HG03097 (cell line): ENCODE data around the gene LPP.

Source experiments
- ATAC-seq: cut with Tn5 transposase; IDR thresholded peaks from one replicate; pipeline ENCODE4 v1.9.1; 2021; ENCODE audit not compliant: unreplicated experiment, low FRiP score

The LPP gene

DNA sequence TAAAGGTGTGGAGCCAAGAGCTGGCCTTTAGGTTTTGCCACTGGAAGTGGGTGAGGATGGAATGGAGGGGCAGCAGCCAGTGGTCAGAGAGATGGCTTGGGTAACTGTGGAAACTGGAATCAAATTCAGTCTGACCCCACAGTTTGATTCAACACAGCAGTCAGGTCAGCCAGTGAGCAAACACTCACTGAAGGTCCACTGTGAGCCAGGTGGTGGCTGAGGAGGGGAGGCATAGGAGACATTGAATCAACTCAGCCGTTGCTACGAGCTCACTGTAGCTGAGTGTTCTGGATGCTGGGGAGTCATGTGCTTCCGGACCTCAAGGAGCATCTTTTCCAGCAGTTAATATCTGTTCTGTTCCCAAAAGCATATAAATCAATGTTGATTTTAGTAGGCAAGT lies 37.5 kb downstream of the LPP start:
- ATAC-seq: no peak

DNA sequence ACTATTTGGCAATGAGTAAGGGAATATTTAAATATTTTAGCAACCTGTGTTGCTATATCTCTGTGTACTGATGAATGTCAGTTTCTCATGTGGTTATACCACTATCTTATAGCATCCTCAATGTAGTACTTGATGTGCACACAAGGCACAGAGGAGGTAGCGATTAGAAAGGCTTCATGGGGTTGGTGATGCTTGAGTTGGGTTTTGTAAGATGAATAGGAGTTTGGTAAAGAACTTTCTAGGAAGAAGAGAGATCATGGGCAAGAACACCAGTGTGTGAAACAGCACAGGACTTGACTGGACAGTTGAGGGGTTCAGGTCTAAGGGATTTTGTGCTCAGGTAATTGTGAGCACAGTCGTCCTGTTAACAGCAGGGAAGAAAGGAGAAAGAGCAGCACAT lies 38.1 kb downstream of the LPP start:
- no peak for ATAC-seq

DNA sequence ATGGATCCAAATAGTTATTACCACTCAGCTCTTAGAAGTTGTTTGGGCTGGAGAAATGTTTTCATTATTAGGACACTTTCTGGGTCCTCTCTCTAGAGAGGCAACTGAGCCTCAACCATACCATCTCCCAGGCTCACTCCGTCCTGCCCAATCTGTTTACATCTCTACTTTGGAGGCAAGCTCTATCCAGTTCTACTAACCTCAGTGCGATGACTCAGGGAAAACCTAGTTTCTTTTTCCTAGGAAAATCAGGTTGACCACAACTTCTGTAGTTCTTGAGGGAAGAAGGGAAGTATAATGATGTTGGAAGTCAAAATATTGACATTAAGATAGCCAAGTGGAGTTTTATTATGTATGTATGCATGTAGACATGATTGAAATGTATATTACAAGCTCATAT lies 40.4 kb downstream of the LPP start:
- no peak for ATAC-seq

DNA sequence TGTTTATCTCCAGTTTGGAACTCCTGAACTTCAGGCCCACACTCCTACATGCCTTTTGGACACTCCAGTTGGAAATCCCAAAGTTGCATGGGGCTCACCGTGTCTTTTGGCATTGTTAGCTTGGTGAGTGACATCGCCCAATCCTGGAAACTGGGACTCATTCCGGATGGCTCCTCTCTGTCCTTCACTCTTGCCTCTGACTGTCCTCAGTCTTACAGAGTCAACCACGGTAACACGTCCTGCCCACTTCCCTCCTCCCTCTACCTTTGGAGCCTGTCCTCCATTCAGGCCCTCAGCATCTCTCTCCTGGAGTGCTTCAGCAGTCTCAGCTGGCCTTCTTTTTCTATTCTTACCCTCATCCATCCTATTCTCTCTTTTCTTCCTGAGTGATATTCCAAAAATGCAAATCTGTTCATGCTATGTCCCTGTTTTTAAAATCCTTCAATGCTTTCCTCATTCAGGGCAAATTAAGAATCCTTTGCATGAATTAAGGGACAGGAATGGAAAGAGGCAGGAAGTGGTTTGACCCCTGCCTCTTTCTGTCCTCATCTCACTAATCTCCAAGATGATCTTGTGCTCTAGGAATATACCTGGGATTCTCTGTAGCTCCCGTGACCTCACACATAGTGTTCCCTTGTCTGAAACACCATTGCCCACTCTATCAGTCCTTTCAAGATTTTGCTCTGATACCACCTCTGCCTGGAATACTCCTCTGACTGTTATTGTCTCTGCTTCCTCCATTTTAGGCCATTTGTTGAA lies 42.5 kb downstream of the LPP start:
- no peak for ATAC-seq

DNA sequence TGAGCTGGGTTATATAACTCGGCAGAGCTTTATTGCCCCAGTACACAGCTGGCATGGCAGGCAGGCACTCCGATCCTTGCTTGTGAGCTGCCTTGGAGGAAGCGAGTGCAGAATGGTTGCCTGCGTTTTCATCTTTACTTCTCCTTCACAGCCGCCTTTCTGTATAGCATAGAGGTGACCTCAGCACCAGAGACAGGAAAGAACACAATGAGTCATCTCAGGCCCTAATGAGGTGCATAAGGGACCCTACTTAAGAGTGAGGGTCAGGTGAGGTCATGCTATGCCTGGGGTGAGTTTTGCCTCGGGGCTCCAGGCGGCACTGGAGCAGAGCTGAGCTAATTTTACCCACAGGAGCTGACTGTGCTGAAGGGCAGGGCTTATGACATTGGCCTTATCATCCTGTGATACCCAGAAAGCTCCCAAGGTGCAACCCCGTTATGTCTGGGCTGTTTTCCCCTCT lies 43.5 kb downstream of the LPP start:
- no peak for ATAC-seq

DNA sequence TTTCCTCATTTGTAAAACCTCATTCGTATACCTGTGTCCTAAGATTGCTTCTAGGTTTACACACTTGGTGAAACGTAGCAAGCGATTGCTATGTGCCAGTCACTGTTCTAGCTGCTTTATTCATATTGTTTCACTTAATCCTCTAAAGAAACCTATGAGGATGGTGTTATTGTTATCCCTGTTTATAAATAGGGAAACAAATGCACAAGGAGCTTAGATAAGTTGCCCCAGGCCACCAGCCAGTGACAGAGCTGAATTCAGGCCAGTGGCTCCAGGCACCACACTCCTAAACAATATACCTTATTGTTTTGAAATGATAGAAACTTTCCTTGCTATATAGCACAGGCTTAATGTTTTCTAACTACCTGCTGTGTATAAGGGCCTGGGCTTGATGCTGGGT lies 44.0 kb downstream of the LPP start:
- ATAC-seq: no peak

DNA sequence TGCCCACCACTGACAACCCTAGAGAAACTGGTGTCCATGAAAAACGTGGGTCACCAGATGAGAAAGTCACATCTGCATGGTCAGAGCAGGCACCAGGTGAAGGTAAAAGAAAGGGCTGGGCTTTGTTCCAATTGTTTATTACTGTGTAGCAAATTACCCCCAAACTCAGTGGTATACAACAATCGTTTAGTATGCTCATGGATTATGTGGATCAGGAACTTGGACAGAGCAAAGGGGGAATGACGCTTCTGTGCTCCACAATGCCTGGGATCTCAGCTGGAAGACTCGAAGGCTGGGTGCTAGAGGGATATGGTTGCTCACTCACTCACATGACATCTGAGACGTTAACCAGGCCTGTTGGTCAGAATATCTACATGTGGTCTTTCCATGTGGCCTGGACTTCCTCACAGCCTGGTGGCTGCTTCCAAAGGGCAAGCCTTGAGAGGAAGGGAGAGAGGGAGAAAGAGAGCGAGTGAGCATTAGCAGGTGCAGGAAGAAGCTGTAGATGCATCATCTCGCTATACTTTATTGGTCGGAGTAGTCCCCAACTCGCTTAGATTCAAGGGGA lies 44.9 kb downstream of the LPP start:
- ATAC-seq: no peak

DNA sequence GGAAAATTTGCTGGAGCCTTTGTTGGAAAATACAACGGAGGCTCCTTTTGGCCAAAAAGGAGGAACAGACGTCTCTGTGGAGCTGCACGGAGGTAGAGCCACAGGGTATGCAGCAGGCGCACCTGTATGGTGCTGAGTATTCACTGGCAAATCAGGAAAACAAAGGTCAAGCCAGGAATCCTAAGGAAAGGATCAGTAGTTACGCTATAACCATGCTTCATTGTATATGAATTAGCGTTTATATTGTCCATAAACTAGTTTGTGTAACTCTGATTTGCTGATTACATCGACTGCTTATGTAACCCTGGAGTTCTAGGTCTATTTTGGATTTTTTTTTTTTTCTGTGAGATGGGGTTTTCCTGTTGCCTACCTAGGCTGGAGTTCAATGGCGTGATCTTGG lies 45.4 kb downstream of the LPP start:
- no peak for ATAC-seq

DNA sequence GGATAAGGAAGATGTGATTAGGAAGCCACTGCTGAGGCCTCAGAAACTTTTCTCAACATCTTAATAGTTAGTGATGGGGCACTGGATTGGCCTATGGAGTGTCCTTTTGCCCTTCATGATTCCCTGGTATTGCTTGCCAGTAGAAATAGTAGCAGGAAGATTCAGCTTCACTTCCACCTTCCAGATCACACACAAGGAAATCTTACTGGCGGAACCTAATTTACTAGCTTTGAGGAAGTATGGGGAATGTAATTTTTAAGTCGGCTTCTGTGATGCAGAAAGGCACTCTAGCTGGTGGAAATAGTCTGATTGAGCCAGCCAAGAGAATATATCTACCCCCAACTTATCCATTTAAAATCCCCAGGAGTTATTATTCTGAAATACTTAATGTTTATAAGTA lies 46.5 kb downstream of the LPP start:
- no peak for ATAC-seq

DNA sequence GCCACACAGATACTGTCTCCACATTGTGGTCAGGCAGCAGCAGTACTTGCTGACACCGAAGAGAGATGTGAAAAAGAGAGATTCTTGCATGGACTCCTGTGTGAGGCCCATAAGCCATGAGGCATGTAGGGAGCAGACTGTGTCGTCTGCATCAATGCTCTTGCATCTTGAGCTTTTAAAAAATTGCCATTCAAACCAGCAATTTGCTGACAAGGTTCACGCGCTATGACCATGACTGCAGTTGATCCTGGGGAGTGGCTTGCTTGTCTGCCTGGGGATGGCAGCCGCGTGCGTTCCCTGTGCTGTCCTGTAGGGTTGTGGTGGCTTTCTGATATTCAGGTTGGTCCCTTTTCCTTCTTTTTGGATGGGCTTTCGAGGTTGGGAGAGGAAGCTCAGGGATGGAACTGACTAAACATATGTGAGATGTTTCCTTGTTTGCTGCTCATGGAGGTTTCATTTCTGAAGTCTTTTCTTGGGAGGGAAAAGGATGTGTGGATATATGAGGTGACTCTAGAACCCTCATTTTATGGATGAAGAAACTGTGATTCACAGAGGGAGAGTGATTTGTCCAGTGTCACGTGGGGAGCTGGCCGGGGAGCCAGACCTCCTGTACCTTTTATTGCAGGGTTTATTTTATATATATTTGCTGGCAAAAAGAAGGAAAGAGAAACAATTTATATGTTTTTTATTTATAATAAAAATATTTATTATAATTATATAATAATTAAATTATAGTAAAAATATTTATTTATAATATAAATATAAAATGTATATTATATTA lies 48.6 kb downstream of the LPP start:
- no peak for ATAC-seq

DNA sequence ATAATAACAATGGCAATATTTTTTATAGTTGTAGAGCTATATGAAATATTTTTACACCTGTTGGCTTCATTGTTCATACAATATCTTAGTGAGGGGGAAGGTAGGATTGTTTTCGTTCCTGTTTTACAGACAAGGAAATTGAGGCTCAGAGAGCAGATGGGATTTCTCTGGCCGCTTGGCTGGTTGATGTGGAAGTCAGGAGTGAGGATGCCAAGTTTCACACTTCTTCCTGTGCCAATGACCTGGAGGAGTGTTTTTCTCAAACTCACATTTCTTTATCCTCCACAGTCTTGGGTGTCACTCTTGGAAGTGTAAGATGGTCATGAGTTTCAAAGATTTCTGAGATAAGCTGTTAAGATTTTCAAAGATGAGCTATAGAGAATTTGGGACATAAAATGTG lies 50.6 kb downstream of the LPP start:
- ATAC-seq: no peak

DNA sequence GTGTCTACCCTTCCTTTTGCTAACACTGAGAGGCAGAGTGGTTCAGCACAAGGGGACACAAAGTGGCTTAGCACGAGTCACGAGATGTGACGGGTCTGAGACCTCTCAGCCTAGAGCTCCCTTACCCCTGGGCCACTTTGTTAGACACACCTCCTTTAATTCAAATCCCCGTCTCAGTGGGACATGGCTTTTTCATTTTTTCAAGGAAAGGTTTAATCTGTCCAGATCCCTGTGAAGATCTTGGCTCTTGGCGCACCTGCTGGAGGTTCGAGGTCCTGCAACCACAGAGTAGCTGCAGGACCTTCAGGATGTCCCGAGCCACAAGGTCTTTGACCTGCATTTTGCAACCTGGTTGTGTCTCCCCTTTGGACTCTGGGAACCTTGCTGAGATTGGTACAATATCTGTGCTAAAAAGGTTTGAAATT lies 52.0 kb downstream of the LPP start:
- no peak for ATAC-seq

DNA sequence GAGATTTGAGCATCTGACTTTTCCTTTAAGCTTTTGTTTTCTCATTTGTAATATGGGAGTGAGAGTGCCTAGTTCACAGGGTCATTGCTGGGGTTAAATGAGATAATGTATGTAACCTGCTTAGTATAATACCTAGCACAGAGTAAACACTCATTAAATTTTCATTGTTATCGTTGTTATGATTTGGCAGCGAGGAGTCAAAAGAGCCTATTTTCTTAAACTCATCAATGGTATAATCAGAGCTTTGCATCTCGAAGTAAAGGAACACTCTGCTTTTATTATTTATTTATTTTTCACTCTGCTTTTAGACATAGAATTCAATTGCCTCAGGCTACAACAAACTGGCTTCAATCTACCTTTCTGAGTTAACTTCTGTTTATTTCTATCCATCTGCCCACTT lies 52.8 kb downstream of the LPP start:
- no peak for ATAC-seq

DNA sequence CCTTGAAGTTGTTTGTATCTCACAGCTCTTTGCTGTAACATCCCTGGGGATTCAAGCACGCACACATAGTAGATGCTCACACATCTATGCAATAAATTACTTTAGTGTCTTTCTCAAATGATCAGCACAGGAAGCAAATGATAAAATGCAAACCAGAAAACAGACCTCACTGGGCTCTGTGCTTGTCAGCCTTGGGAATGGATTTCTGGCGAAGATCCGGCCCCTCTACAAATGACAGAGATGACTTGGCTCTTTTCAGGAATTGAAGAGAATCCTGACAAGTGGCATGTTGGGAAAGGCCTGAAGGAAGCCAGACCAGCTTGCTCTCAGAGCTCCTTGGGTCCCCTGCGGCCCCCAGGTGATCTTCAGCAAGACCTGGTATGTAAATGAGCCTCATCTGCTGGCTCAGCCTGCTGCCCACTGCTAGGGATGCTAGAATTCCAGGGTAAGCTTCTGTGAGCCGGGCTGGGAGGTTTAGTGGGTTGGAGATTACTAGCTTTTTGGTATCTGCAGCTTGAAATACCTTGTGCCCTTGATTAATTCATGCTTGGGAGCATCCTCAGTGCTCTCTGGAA lies 54.1 kb downstream of the LPP start:
- ATAC-seq: no peak

DNA sequence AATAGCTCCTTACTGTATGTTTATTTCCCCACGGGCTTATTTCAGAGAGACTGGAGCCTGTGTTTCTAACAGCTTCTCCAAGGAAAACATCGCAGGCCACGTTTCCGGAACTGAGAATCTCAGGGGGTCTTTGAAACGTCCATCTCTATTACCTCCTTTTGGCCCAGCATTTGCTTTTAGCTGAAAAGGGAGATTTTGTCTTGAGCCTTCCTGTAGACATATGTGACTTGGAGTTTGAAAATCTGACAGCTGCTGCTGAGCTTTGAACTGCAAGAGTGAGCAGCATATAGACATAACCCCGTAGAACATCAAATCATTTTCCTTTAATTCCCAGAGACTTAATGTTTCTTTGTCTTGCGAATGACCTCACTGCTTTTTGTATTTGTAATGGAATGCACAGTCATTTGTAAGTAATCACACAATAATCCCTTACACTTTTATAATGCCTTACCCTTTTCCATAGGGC lies 54.6 kb downstream of the LPP start:
- no peak for ATAC-seq

DNA sequence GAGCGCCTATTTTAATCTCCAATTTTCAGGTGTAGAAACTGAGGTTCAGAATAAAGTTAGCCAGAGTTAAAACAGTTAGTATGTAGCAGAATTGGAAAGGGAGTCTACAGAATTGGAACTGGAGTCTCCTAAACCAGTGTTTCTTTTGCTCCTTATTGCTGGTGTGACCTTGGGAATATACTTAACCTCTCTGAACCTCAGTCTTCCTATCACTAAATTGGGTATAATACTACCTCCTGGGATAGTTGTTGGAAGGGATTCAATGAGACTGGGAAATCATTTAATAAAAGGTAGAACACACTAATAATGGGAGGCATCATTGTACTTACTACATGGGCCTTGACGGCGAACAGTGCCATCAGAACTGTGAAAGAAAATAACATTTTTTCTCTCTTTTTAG lies 55.1 kb downstream of the LPP start:
- ATAC-seq: no peak

DNA sequence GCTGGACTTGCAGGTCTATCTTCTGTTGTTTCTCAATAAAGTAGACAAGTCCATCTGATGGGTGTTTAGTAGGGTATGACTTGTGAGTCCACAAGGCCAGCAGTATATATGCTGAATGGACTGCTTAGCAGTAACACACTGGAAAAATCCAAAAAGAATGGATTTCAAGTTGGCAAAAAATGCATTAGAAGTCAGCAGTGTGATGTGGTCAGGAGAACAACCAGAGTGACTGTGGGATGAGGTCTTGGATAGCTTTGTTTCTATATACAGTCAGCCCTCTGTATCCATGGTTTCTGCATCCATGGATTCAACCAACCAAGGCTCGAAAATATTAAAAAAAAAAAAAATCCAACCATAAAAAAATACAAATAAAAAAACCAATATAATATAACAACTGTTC lies 55.8 kb downstream of the LPP start:
- ATAC-seq: no peak

DNA sequence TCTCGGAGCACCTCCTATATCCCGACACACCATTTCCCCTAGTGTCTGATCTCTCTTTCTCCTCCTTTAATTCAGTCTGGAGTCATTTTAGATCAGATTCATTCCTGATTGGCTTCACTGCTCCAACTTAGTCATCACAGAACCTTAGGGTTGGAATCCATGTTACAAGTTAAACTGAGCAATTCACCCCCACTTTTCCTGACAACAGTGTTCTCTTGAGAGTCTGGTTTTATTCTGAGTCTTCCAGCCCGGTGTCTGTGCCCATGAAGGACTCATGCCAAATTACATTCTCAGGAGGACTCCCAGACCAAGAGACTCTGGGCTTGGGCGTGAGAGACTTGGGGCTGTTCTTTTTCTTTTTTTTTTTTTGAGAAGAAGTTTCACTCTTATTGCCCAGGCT lies 57.5 kb downstream of the LPP start:
- ATAC-seq: no peak

DNA sequence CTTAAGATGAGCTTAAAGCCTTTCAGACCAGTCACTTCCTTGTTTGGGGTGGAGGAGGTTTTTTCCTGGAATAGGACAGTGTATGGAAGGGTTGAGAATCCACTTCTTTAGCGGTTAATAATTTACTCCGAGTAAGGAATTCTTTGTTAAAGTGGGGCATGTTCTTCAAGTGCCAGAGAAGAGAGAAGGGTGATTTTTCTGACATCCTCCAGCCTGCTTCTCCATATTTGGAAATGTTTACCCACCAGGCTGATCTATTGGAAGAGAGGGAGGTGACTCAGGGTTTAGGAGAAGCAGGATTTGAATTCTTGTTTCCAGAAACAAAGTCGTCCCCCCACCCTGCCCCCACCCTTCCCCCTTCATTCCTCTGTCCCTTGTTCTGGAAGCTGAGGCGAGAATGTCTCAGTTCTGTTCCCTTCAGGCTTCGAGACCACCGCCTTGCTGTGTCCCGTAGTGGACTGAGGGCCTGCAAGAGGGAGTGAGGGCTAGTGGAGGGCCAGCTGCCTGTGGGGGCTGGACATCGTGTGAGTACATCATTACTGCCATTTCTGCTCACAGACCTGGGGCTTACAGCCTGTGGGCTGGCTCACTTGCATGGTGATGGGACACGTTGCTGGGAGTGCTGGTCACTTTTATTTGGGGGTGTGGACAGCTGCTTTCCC lies 58.5 kb downstream of the LPP start:
- ATAC-seq: no peak

DNA sequence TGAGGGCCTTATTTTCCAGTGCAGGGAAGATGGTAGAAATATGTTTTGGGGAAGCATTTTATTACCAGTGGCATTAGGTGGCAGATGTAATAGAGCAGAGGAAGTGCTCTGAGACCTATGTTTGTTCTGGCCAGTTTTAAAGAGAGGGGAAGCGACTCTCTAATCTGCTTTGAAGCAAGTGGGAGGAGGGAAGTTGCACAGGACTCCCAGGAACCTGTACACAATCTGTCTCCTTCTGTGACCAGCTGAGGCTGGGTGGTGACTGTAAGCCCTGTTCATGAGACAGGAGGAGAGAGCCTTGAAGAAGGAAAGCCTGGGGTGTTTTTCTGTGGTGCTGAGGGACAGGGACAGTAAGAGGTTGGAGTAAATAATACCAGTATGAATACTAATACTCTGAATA lies 60.5 kb downstream of the LPP start:
- no peak for ATAC-seq

DNA sequence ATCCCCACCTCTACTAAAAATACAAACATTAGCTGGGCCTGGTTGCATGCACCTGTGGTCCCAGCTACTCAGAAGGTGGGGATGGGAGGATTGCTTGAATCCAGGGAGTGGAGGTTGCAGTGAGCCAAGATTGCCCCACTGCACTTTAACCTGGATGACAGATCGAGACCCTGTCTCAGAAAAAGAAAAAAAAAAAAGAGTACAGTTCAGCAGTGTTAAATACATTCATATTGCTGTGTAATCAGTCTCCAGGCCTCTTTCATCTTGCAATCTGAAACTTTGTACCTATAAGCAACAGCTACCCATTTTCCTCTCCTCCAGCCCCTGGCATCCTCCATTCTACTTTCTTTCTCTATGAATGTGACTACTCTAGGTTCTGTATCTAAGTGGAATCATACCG lies 61.2 kb downstream of the LPP start:
- ATAC-seq: no peak
